Stomach (tissue), 9 donors: ENCODE data around the gene AGAP3. TPM values are rescaled to one million over a fixed set of nuclear protein-coding genes. Genes with fewer than 3 reads are reported as not detected.

Source experiments
- DNase-seq, 2 donors: peaks; one replicate each; pipeline versions ENCODE4 v3.0.0 to v3.0.0-alpha.2; 2013 to 2019
- H3K27ac ChIP-seq, 5 donors: fragments of 200-600 bp in 4 of 5; sonication (generic) in 4 of 5; one replicate each; pipeline ENCODE4 v1.5.1; 2013 to 2019; ENCODE audit warnings: mild to moderate bottlenecking in 1 of 5, moderate library complexity in 1 of 5
- H3K27me3 ChIP-seq, 3 donors: fragments of 200-600 bp; sonication (generic); one replicate each; pipeline ENCODE4 v1.5.1; 2017 to 2019; ENCODE audit warnings: mixed run types in 1 of 3
- H3K36me3 ChIP-seq, 4 donors: fragments of 200-600 bp; sonication (generic); 1 replicate in 3 of 4; 2 replicates in 1 of 4; pipeline ENCODE4 v1.5.1; 2016 to 2019
- H3K4me1 ChIP-seq, 4 donors: fragments of 200-600 bp; sonication (generic); one replicate each; pipeline ENCODE4 v1.5.1; 2016 to 2019
- H3K4me3 ChIP-seq, 4 donors: fragments of 200-600 bp; sonication (generic) in 3 of 4; one replicate each; pipeline ENCODE4 v1.5.1; 2016 to 2019; ENCODE audit warnings: mild to moderate bottlenecking in 1 of 4
- H3K9me3 ChIP-seq, 4 donors: fragments of 200-600 bp; sonication (generic); one replicate each; pipeline ENCODE4 v1.5.1; 2016 to 2019
- CTCF ChIP-seq, 7 experiments: fragments of 450-650 bp in 4 of 7; fragments of 200-600 bp in 3 of 7; sonication (generic) in 3 of 7; IDR thresholded peaks; one replicate each; pipeline ENCODE4 v1.5.1; 2016 to 2019; ENCODE audit warnings: antibody characterized with exemption in 7 of 7, control low read depth in 2 of 7, mild to moderate bottlenecking in 1 of 7
- EP300 ChIP-seq: sonication (generic); formaldehyde crosslinking; IDR thresholded peaks from one replicate; pipeline ENCODE4 v1.6.1; 2017; ENCODE audit warnings: antibody characterized with exemption
- POLR2A ChIP-seq, 4 donors: fragments of 450-650 bp; IDR thresholded peaks; one replicate each; pipeline ENCODE4 v1.6.1; 2016; ENCODE audit warnings: antibody characterized with exemption in 4 of 4, control low read depth in 2 of 4, mild to moderate bottlenecking in 1 of 4, moderate library complexity in 1 of 4
- POLR2AphosphoS5 ChIP-seq, 3 donors: sonication (generic); formaldehyde crosslinking; IDR thresholded peaks; one replicate each; pipeline ENCODE4 v1.6.1; 2016; ENCODE audit warnings: antibody characterized with exemption in 3 of 3
- WGBS, 5 donors: extraction: QIAGEN DNeasy Blood & Tissue Kit in 3 of 5; methylation state at CpG; one replicate each; pipeline versions ENCODE4 v1.1.5 to v1.1.7; 2013 to 2018; 5-methylcytosine and 5-hydroxymethylcytosine counted together
- intact Hi-C: fragments of 100-400 bp; cut with DNase I; formaldehyde crosslinking; loops from one replicate; pipeline ENCODE4 v1.15.1; 2023; ENCODE audit warnings: low total_unique reads
- polyA plus RNA-seq, 3 donors: library from polyadenylated mRNA; stranded (reverse); fragments of 200-250 nt; gene quantifications; one replicate each; pipeline ENCODE4 v1.2.3, GENCODE V29; 2013
- total RNA-seq, 5 donors: library from RNA; depleted of rRNA; stranded (reverse); fragments of >200 nt; gene quantifications; one replicate each; pipeline versions ENCODE4 v1.1.0 to v1.2.3, GENCODE V29; 2014 to 2016
- donor health status: healthy with polysubstance abuse.
- donor health status: Bipolar disorder and iron deficiency.
- donor health status: healthy.

The AGAP3 gene
- total and polyA plus RNA-seq, 8 donors, result 32.5 to 342 (median 53.3) TPM

- 83 to 88% (median 85%) methylated on average over 17 of the region's 17 CpGs for WGBS, 5 donors
Observed at GRCh38 chr7:151095828-151096475, 9.7 kb downstream of the AGAP3 start.

GRCh38 chr7:151099486-151100211 lies 13.4 kb downstream of the AGAP3 start:
- Histone ChIP-seq H3K27ac (no peak overlapping the region), H3K4me1 (peaks cover 0 to 59% (median 18%) of the 10 kb centered on the region in 4 donors), H3K9me3 (no peaks in the 10 kb centered on the region), H3K27me3 (no peaks in the 10 kb centered on the region), H3K4me3 (no peak overlapping the region), H3K36me3 (peaks cover 0 to 9% (median 6%) of the 10 kb centered on the region in 4 donors)
- peak in 1 of 2 donors; percentile 23 for DNase-seq
- WGBS, 5 donors, result 66 to 80% (median 74%) methylated on average over 13 to 20 of the region's 20 CpGs
- TF ChIP-seq EP300 (no peak), POLR2AphosphoS5 (IDR thresholded peaks at IDR 0.05) (no peak)
- intact Hi-C loops, result no loop called here

More at GRCh38 chr7:151095828-151096475, 9.7 kb downstream of the AGAP3 start:
- no peak for TF ChIP-seq CTCF (IDR thresholded peaks at IDR 0.05)
- TF ChIP-seq POLR2AphosphoS5 (IDR thresholded peaks at IDR 0.05), result no peak
- TF ChIP-seq EP300, result no peak
- no peak for TF ChIP-seq POLR2A (IDR thresholded peaks at IDR 0.05)
- Histone ChIP-seq H3K4me1 (peaks cover 0 to 53% (median 32%) of the 10 kb centered on the region in 4 donors), H3K36me3 (peaks cover 0 to 17% (median 7%) of the 10 kb centered on the region in 4 donors), H3K27ac (no peak overlapping the region), H3K27me3 (no peaks in the 10 kb centered on the region), H3K4me3 (no peak overlapping the region), H3K9me3 (no peaks in the 10 kb centered on the region)
- DNase-seq, result no peak
- intact Hi-C loops, result no loop called here

GRCh38 chr7:151100921-151101320 lies 14.6 kb downstream of the AGAP3 start:
- no peak overlapping the region for H3K27ac ChIP-seq
- peaks cover 0 to 12% (median 10%) of the 10 kb centered on the region in 4 donors for H3K36me3 ChIP-seq
- TF ChIP-seq EP300 (no peak), POLR2A (IDR thresholded peaks at IDR 0.05) (no peak), CTCF (IDR thresholded peaks at IDR 0.05) (no peak), POLR2AphosphoS5 (IDR thresholded peaks at IDR 0.05) (no peak)
- no peaks in the 10 kb centered on the region for H3K9me3 ChIP-seq
- 91 to 98% (median 92%) methylated on average over 7 to 10 of the region's 10 CpGs for WGBS, 5 donors
- H3K4me1 ChIP-seq, result peaks cover 0 to 53% (median 22%) of the 10 kb centered on the region in 4 donors
- no peak for DNase-seq
- intact Hi-C loops, result no loop called here
- H3K4me3 ChIP-seq, result no peak overlapping the region
- no peaks in the 10 kb centered on the region for H3K27me3 ChIP-seq

GRCh38 chr7:151101621-151102396 lies 15.5 kb downstream of the AGAP3 start:
- H3K4me3 ChIP-seq, result no peak overlapping the region
- H3K36me3 ChIP-seq, result peaks cover 0 to 19% (median 12%) of the 10 kb centered on the region in 4 donors
- H3K4me1 ChIP-seq, result peaks cover 0 to 48% (median 22%) of the 10 kb centered on the region in 4 donors
- WGBS, 5 donors, result 83 to 88% (median 85%) methylated on average over 21 to 24 of the region's 24 CpGs
- intact Hi-C loops, result no loop called here
- no peaks in the 10 kb centered on the region for H3K27me3 ChIP-seq
- H3K9me3 ChIP-seq, result no peaks in the 10 kb centered on the region
- no peak overlapping the region for H3K27ac ChIP-seq
- TF ChIP-seq POLR2A (IDR thresholded peaks at IDR 0.05), result no peak
- no peak for TF ChIP-seq CTCF (IDR thresholded peaks at IDR 0.05)
- no peak for TF ChIP-seq EP300
- no peak for TF ChIP-seq POLR2AphosphoS5 (IDR thresholded peaks at IDR 0.05)
- no peak for DNase-seq
